OCI-LY1 (cell line): ENCODE data around the gene SUPT3H.

Source experiments
- H2AFZ ChIP-seq: fragments of 200-600 bp; sonication (generic), shearing (Covaris generic); 2 replicates; pipeline ENCODE4 v1.6.0; 2014; ENCODE audit warnings: antibody characterized with exemption, mild to moderate bottlenecking, low read length
- H3F3A ChIP-seq: fragments of 200-600 bp; sonication (generic), shearing (Covaris generic); 2 replicates; pipeline ENCODE4 v1.6.0; 2014; ENCODE audit warnings: mild to moderate bottlenecking, antibody characterized with exemption, low read length, moderate library complexity; ENCODE audit not compliant: insufficient read depth
- H3K27ac ChIP-seq: fragments of 200-600 bp; sonication (generic); 2 replicates; pipeline ENCODE4 v1.5.1; 2014; ENCODE audit warnings: low read length, mixed run types, mild to moderate bottlenecking, low read depth; ENCODE audit not compliant: poor library complexity, severe bottlenecking
- H3K27me3 ChIP-seq: fragments of 200-600 bp; sonication (generic); 2 replicates; pipeline ENCODE4 v1.6.0; 2014; ENCODE audit warnings: antibody characterized with exemption, mild to moderate bottlenecking, low read length, moderate library complexity; ENCODE audit not compliant: insufficient read depth
- H3K36me3 ChIP-seq: fragments of 200-600 bp; sonication (generic); 2 replicates; pipeline ENCODE4 v1.6.1; 2014; ENCODE audit warnings: mild to moderate bottlenecking, antibody characterized with exemption, low read length, moderate library complexity, mixed read lengths; ENCODE audit not compliant: insufficient read depth
- H3K4me1 ChIP-seq: fragments of 200-600 bp; sonication (generic); 2 replicates; pipeline ENCODE4 v1.5.1; 2014; ENCODE audit warnings: mild to moderate bottlenecking, low read length, moderate library complexity; ENCODE audit not compliant: insufficient read depth, severe bottlenecking
- H3K4me2 ChIP-seq: fragments of 200-600 bp; sonication (generic), shearing (Covaris generic); 2 replicates; pipeline ENCODE4 v1.6.1; 2014; ENCODE audit warnings: low read length
- H3K4me3 ChIP-seq: fragments of 200-600 bp; sonication (generic); 2 replicates; pipeline ENCODE4 v1.5.1; 2014; ENCODE audit warnings: low read length, low read depth, mild to moderate bottlenecking, mixed read lengths; ENCODE audit not compliant: poor library complexity, severe bottlenecking
- H3K79me2 ChIP-seq: fragments of 200-600 bp; shearing (Covaris generic); 2 replicates; pipeline ENCODE4 v1.6.1; 2016; ENCODE audit warnings: mixed run types, low read length, mixed read lengths; ENCODE audit not compliant: insufficient read depth
- H3K9ac ChIP-seq: fragments of 200-600 bp; sonication (generic), shearing (Covaris generic); 2 replicates; pipeline ENCODE4 v1.6.1; 2014; ENCODE audit warnings: mild to moderate bottlenecking, low read length, mixed read lengths
- H3K9me2 ChIP-seq: fragments of 200-600 bp; sonication (generic), shearing (Covaris generic); 2 replicates; pipeline ENCODE4 v1.6.1; 2014; ENCODE audit warnings: low read depth, mild to moderate bottlenecking, low read length, mixed read lengths
- H3K9me3 ChIP-seq: fragments of 200-600 bp; shearing (Covaris generic); 2 replicates; pipeline ENCODE4 v1.6.1; 2014; ENCODE audit warnings: low read length, mixed read lengths
- H4K20me1 ChIP-seq: fragments of 200-600 bp; sonication (generic), shearing (Covaris generic); 2 replicates; pipeline ENCODE4 v1.6.0; 2016; ENCODE audit warnings: mild to moderate bottlenecking, low read length; ENCODE audit not compliant: insufficient read depth
- CTCF ChIP-seq: fragments of 200-600 bp; sonication (generic), shearing (Covaris generic); IDR thresholded peaks from 2 replicates; pipeline ENCODE4 v1.5.1; 2017; ENCODE audit warnings: mild to moderate bottlenecking, antibody characterized with exemption, low read length, moderate library complexity, mixed read lengths
- EZH2 ChIP-seq: fragments of 200-600 bp; sonication (generic), shearing (Covaris generic); IDR thresholded peaks from 2 replicates; pipeline ENCODE4 v1.8.0; 2017; ENCODE audit warnings: borderline replicate concordance, mixed run types, mild to moderate bottlenecking, antibody characterized with exemption, low read length, moderate library complexity, mixed read lengths

Gene SUPT3H

GRCh38 chr6:45376310-45377042 is 1.3 kb downstream of the SUPT3H start:
- no peaks in the 10 kb centered on the region for H3K9me2 ChIP-seq
- H3K27ac ChIP-seq, result no peak overlapping the region
- H3K9me3 ChIP-seq, result no peaks in the 10 kb centered on the region
- H3K79me2 ChIP-seq, result no peaks in the 10 kb centered on the region
- no peaks in the 10 kb centered on the region for H3K27me3 ChIP-seq
- H3K4me3 ChIP-seq, result peak overlapping the region; percentile 75
- H2AFZ ChIP-seq, result peak overlapping the region; percentile 29
- no peaks in the 10 kb centered on the region for H4K20me1 ChIP-seq
- H3K4me1 ChIP-seq, result peaks cover 17% of the 10 kb centered on the region
- peak overlapping the region; percentile 73 for H3K4me2 ChIP-seq
- H3K36me3 ChIP-seq, result no peaks in the 10 kb centered on the region
- H3K9ac ChIP-seq, result peak overlapping the region; percentile 85
- TF ChIP-seq CTCF (no peak), EZH2 (no peak)
- no peaks in the 10 kb centered on the region for H3F3A ChIP-seq

- Histone ChIP-seq H3F3A (no peaks in the 10 kb centered on the region), H3K4me3 (no peak overlapping the region), H3K27ac (no peak overlapping the region), H3K9me3 (no peaks in the 10 kb centered on the region), H3K9ac (no peak overlapping the region), H3K4me1 (peaks cover 17% of the 10 kb centered on the region), H3K27me3 (no peaks in the 10 kb centered on the region), H3K79me2 (no peaks in the 10 kb centered on the region), H3K4me2 (no peak overlapping the region), H3K9me2 (no peaks in the 10 kb centered on the region), H3K36me3 (no peaks in the 10 kb centered on the region), H2AFZ (no peak overlapping the region), H4K20me1 (no peaks in the 10 kb centered on the region)
- no peak for TF ChIP-seq CTCF
- no peak for TF ChIP-seq EZH2
Measured at GRCh38 chr6:45375449-45375848, 2.3 kb downstream of the SUPT3H start.

GRCh38 chr6:45371924-45372573 is 5.7 kb downstream of the SUPT3H start:
- Histone ChIP-seq H3K9ac (no peak overlapping the region), H3K9me3 (no peaks in the 10 kb centered on the region), H3K36me3 (no peaks in the 10 kb centered on the region), H4K20me1 (no peaks in the 10 kb centered on the region), H3K9me2 (no peaks in the 10 kb centered on the region), H3K79me2 (no peaks in the 10 kb centered on the region), H3K4me3 (no peak overlapping the region), H3K27me3 (no peaks in the 10 kb centered on the region), H3K4me1 (peaks cover 4% of the 10 kb centered on the region), H3K4me2 (no peak overlapping the region), H2AFZ (no peak overlapping the region), H3K27ac (no peak overlapping the region), H3F3A (no peaks in the 10 kb centered on the region)
- TF ChIP-seq EZH2, result no peak
- no peak for TF ChIP-seq CTCF
